ENCODE measurements around the gene INPP4B.

Gene INPP4B

DNA sequence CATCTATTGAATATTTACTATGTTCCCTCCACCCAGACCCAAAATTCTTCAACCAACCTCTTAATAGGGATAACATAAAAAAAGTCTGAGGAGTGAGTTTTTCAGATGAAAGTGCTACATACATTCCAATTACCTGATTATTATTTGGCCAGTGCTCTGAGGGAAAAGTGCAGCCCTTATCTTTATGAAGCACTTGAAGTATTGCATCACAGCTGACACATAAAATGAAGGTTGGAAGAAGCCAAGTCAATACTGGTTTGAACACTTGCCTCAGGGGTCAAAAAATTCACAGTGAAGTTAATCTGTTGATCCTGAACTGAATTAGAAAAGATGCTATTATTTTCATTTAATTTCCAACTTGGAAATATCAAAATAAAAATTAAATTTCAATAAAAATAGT is 498.9 kb downstream of the INPP4B start:
- no peak overlapping the region for H3K4me3 ChIP-seq (ENCODE audit: low read depth, low read length)
- DNase-seq (ENCODE audit: low read depth), result no peak

DNA sequence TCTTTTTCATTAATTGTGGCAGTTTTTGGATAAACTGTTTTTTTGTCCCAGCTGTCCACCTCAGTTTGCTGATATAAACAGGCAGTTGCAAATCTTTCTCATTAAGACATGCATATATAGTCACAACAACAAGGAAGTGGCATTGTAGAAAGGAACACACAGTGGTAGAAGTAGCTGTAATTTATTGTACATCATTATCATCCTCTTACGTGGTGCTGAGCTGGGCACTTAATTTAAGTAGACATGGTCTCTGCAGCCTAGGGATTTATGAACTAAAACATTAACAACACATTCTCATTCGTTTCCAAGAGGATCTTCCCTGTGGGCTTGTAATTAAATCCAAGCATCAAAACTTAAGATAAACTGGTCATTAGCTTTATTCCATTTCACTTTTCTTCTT is 500.2 kb downstream of the INPP4B start:
- DNase-seq (ENCODE audit: low read depth), result no peak
- H3K4me3 ChIP-seq (ENCODE audit: low read depth, low read length), result no peak overlapping the region

DNA sequence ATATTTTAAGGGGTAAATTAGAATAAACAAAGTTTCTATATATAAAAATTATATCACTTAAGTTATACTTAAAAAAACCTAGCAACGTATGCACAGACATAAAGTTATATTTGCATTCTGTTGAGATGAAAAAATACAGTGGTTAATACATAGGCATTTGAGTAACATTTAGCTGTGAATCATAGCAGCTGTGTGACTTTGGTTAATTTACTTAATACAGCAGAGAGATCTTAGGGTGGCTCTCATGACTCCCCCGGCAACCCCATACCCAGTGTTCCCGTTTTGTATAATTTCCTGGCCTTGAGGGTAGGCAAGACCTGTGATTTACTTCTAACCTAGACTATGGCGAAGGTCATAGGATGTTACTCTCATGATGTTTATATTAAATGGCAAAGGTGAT is 504.8 kb downstream of the INPP4B start:
- no peak overlapping the region for H3K4me3 ChIP-seq (ENCODE audit: low read depth, low read length)
- no peak for DNase-seq (ENCODE audit: low read depth)

DNA sequence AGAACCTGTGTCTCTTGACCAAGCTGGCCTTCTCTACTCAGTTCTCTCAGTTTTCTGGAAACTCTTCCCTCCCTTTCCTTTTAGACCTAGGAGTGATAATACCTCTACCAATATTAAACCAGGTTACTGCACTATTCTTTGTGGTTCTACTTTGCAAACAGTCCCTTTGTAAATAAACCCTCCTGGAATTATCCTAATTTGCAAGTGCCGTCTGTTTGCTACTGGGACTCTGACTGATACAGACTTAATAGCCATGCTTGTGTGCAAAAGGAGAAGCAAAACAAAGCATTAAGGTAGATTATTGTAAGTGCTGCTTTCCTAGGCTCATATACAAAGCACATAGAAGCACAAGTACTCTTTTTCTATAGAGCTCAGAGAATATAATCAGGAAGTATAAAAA is 507.0 kb downstream of the INPP4B start:
- DNase-seq (ENCODE audit: low read depth), result no peak
- H3K4me3 ChIP-seq (ENCODE audit: low read depth, low read length), result no peak overlapping the region

DNA sequence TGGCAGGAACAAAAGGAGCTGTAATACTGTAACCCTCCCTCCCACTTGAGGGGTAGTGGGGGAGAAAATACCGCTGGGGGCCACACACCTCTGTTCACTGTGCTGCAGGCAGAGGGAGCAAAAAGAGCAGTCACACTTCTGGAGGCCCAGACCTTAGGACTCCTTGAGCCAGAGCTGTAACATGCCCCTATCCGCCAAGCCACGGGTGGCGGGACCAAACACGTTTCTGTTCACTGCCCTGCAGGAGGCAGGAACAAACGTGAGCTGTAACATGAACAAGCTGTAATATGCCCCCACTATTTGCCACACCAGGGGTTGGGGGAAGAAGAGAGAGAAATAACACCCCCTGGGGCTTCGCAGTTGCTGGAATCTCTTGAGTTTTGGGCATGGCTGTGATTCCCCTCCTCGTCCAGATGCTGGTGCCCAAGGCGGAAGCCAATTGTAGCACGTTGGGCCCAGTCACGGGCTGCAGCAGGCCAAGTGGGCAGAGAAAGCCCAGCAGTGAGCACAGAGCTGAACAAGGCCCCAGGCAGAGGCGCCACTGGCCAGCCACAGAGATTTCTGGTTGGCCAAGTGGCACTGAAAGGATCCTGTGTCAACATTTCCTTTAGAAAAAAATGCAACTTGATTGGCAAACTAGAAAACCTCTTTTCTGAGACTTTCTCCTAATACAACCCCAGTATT is 509.7 kb downstream of the INPP4B start:
- DNase-seq (ENCODE audit: low read depth), result no peak

DNA sequence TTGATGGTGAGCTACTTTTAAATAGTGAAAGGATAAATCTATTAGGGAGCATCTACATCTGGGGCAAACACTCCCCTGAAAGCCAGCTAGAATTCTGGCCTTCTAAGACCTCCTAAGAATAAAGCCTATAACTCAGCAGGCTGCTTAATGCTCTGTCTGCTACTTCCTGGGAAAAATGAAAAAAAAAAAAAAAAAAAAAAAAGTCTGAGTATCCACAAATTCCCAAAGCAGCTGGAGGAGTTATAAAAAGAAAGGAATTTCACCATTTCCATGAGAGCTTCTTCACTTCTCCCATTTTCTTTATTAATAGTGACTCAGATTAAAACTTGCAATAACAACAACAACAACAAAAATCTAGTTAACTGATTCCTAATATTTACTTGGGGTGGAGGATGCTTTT is 511.2 kb downstream of the INPP4B start:
- no peak for DNase-seq (ENCODE audit: low read depth)

More for the DNA sequence above, 509.7 kb downstream of the INPP4B start:
- no peak overlapping the region for H3K4me3 ChIP-seq (ENCODE audit: low read depth, low read length)

DNA sequence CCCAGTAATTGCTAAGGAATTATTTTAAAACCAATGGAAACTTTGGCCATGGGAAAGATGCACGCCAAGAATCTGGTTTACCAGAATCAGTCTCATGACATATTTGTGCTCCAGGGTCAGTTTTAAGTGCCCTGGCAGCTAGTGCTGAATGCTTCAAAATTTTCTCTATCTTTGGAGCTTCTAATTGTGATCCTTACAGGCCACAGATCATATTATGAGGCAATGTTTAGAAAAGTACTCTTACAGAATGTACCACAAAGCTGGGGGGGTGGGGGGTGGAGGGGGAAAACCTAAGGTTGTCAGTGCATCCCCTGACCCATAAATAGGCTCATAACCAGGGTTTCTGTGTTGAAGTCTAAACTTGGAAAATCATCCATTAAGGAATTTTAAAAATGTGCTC is 514.5 kb downstream of the INPP4B start:
- no peak overlapping the region for H3K4me3 ChIP-seq (ENCODE audit: low read depth, low read length)
- peak; percentile 54 for DNase-seq (ENCODE audit: low read depth)

More for the DNA sequence above, 511.2 kb downstream of the INPP4B start:
- H3K4me3 ChIP-seq (ENCODE audit: low read depth, low read length), result no peak overlapping the region

DNA sequence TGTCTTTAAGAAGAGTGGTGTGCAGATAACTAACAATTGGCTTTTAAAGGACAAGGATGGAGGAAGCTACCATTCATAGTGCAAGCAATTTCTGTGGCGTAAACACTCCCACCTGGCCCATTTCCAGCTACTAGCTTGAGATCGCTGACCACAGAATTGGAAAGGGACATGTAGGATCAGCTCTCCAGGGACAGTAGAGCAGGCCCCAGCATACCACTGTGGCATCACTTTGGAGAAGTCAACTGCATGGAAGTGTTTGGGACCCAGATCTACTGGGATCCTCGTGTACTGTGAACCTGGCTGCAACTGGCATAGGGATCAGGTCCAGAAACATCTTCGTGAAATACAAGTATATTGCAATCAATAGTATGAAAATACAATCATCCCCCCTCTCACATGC is 515.0 kb downstream of the INPP4B start:
- no peak overlapping the region for H3K4me3 ChIP-seq (ENCODE audit: low read depth, low read length)
- DNase-seq (ENCODE audit: low read depth), result no peak

DNA sequence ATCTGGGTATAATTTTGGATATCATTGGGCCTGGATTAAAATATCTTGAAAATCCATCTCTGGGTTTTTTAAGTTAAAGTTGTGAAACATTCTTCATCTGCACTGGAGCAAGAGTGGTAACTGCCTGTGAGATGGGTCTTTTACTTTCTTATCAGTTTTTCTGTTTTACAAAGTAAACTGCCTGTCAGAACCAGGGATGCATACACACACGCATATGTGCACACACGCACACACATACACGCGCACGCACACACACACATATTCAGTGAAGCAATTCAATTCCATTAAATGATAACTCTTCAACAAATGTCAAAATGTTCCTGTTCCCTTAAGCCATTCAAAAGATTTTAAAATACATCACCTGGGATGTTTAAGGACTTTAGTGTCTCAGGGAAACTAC is 515.8 kb downstream of the INPP4B start:
- DNase-seq (ENCODE audit: low read depth), result no peak
- no peak overlapping the region for H3K4me3 ChIP-seq (ENCODE audit: low read depth, low read length)

DNA sequence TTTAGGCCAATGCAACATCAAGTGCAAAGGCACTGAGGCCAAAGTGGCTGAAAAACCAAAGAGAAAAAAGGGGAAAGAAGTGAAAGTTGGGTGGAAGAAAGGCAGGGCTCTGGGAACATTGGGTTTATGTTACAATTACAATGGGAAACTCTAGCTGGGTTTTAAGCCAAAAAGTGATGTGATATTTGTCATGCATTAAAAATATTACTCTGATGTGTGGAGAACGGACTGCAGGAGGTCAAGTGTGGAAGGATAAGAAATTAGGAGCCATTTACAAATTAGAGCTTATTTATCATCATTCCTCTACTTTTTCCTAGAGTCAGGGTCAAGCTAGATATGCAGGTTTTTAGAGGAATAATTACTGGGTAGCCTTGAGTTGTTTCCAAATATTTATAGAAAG is 516.8 kb downstream of the INPP4B start:
- DNase-seq (ENCODE audit: low read depth), result no peak
- no peak overlapping the region for H3K4me3 ChIP-seq (ENCODE audit: low read depth, low read length)

DNA sequence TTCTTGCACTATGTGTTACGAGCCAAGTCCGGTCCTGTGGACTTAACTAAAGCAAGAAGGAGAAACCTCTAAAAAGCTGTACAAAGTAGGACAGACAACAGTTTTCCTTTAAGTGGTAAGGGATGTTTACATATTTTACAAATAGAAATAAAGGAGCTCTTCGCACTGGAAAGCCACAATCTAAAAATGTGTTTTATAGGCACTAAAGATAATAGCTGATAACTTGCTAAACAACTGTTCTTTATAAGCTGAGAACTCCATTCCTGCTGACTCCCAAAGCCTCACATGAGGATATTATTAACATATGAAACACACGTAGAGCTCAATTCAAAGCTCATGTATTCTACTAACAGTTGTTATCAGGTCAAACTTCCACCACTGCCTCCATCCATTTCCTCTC is 519.9 kb downstream of the INPP4B start:
- H3K4me3 ChIP-seq (ENCODE audit: low read depth, low read length), result no peak overlapping the region
- no peak for DNase-seq (ENCODE audit: low read depth)

DNA sequence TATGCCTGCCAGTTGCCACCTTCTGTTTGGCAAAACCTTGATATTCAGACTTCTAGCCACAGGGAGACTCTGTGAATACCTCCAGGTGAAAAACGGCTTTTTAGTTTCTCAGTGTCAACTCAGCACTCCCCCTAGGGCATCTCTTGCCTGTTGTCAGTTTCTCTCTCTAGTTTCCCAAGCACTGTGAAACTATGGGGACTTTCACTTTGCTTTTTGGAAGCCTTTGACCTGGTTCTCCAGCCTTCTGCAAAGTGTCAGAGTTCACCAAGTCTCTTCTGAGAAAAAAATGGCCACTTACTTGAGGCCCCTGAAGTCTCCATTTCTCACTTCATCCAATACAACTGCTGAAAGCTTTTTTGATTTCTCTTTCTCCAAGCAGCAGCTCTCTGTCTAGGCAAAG is 521.5 kb downstream of the INPP4B start:
- H3K4me3 ChIP-seq (ENCODE audit: low read depth, low read length), result no peak overlapping the region
- no peak for DNase-seq (ENCODE audit: low read depth)

DNA sequence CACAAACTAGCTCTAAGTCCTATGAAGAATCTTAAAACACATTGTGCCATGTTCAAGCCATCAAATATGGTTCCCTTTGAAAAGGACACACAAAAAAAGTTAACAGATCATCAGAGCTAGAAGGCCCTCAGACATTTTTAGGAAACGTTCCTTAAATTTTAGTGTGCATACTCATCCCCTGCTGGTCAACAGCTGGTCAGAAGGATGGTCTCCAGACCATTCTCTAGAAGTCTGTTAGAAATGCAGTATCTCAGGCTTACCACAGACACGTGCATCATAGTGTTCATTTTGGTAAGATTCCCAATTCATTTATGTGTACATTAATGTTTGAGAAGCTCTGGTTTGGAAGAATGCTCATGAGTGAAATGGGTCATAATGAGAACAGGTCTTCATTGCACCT is 523.1 kb downstream of the INPP4B start:
- DNase-seq (ENCODE audit: low read depth), result no peak
- no peak overlapping the region for H3K4me3 ChIP-seq (ENCODE audit: low read depth, low read length)

DNA sequence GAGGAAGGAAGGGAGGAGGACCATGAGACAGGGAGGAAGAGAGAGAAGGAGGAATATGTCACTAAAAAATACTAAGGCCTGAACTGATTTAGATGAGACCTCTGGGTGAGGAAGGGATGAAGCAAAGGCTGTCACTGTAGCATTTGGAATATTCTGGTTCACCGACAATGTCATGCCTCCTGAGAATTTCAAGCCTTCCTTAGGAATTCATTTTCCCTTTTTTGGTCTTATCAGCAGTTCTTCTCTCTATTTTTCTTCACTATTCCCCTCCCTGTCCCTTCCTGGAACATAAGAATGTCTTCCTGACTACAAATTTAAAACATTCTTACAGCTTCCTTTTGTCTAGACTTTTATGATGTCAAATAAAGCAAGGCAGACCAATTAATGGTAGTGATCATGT is 527.8 kb downstream of the INPP4B start:
- H3K4me3 ChIP-seq (ENCODE audit: low read depth, low read length), result no peak overlapping the region
- no peak for DNase-seq (ENCODE audit: low read depth)

DNA sequence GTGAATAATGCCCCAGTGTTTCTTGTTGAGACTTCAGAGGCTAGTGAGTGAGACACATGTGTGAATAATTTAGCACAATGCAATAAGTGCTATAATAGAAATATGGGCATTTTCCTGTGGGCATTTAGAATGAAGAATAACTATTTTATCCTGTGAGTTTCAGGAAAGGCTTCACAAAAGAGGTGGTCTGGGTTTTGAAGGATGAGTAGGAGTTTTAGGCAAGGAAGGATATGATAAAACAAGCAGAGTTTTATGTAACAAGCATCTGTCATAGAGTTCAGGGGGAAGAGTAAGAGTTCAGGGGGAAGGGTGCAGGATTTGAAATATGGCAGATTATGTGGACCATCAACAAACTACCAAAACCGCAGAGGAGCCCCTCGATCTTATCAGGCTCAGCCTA is 529.2 kb downstream of the INPP4B start:
- no peak overlapping the region for H3K4me3 ChIP-seq (ENCODE audit: low read depth, low read length)
- no peak for DNase-seq (ENCODE audit: low read depth)

DNA sequence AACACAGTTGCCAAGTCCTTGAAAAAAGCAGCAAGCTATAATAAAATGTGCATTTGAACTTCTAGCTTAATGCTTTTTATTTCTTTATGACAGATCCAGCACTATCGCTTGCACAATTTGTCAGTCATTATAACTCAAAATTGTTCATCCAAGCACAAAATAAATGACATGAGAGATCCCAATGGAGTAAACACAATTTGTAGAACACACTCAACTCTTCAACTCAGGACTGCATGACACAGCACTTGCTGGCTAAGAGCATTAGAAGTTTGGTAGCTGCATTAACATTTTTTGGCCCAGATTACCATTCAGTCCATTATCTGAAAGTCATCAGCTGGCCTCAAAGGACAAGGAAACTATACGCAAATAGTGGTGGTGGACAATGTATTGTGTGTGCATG is 530.1 kb downstream of the INPP4B start:
- no peak for DNase-seq (ENCODE audit: low read depth)
- no peak overlapping the region for H3K4me3 ChIP-seq (ENCODE audit: low read depth, low read length)

DNA sequence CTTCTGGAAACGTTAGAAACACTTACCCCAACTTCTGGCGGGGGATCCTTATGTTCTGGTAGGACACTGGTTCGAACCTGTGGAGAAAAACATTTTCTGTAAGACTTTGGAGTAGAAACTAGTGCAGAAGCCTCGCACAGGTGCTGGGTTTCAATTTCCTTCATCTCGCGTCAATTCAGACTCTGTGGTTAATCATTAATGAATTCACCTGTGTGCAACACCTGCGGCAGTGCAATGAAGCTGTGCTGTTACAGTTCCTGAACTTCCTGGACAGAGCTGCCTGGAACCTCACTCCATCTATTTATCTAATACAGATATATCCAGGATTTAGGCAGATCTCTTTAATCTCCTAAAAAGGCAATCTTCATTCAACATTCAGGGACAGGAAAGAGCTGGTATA is 531.4 kb downstream of the INPP4B start:
- DNase-seq (ENCODE audit: low read depth), result no peak
- H3K4me3 ChIP-seq (ENCODE audit: low read depth, low read length), result no peak overlapping the region

DNA sequence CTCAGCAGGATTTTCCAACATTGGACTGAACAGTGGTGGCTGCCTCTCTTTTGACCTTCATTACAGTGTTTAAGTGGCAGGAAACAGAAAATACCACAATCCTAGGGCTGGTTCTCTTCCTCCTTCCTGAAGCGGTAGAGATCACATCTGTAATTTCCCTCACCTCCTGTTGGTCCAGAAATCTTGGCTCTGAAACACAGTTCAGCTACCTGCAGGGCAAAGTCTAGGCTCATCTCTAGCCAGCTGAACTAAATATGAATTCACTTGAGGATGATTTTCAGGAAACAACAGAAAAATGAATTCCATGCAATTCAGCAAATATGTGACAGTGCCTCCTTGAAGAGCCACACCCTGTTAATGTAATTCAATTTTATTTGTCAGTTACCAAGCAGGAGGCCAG is 531.9 kb downstream of the INPP4B start:
- H3K4me3 ChIP-seq (ENCODE audit: low read depth, low read length), result no peak overlapping the region
- DNase-seq (ENCODE audit: low read depth), result no peak

DNA sequence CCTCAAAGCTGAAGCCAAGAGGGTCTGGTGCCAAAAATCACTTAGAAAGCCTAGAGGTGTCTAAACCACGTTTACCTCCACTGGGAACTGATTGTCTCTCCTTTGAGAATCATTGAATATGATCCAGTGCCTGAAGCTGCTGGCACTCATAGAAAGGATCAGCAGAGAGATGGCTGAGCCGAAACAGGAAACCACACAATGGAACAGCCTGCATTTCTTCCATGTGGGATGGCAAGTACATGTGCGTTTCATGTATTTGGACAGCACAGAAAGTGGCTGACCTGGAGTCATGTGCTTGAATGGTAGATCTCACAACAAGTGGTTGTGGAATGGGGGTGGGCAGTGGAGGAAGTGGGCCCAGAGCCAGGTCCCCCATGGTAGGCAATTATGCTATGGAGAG is 533.7 kb downstream of the INPP4B start:
- DNase-seq (ENCODE audit: low read depth), result no peak
- H3K4me3 ChIP-seq (ENCODE audit: low read depth, low read length), result no peak overlapping the region

DNA sequence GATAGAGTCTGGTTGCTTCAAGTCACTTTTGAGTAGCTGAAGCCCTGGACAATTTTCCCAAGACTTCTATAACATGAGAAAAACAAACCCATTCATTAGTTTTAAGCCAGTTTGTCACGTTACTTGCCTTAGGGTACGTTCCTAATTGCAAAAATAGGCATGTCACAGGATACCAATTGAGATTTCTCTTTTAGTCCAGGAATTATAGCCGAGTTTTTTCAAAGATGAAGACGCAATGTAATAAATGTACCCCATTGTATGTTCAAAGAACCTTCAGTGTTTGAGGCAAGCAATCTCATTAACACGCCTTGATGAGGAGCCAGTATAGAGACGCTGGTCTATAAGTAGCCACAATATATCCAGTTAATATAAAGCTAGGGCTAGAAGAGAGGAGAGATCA is 534.2 kb downstream of the INPP4B start:
- DNase-seq (ENCODE audit: low read depth), result no peak
- H3K4me3 ChIP-seq (ENCODE audit: low read depth, low read length), result no peak overlapping the region

DNA sequence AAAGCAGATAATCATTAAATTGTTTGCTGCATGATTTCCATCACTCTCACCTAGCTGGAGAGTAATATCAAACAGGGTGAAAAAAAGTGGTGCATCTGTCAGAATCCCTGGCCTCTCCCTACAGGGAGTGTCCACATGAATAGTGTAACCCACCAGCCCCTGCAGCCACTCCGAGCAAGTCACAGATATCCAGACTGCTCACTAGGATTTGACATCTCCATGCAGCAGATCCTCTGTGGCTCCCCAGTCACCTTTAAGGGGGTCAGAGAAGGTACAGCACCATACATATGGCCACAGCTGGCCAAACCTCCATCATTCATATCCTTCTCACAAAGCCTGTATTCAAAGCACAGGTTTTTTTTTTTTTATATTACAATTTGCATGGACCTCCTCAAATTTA is 536.3 kb downstream of the INPP4B start:
- no peak overlapping the region for H3K4me3 ChIP-seq (ENCODE audit: low read depth, low read length)
- DNase-seq (ENCODE audit: low read depth), result no peak

DNA sequence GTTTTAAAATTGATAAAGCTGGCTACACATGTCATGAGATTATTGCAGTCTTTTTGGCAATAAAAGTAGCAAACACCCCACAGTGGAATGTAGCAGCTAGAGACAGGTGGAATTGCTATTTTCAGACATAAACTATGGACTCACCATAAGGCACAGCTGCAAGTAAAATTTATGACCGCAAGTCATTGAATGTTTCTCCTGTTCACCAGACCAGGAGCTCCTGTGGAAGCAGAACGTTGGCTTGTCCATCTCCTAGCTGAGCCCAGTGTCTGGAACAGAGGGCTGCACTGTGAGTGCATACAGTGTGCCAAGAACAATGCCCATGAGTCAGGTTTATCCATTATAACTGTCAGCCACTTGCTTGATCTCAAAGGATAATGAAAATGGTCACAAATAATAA is 538.2 kb downstream of the INPP4B start:
- peak; percentile 52 for DNase-seq (ENCODE audit: low read depth)
- no peak overlapping the region for H3K4me3 ChIP-seq (ENCODE audit: low read depth, low read length)
